ENCODE results near the gene EPYC. TPM values are rescaled to one million over a fixed set of nuclear protein-coding genes. Genes with fewer than 3 reads are reported as not detected.

The EPYC gene
- total RNA-seq, 1 donor from 2014 or later = not detected

GRCh38 chr12:90959032-90959431, 45.7 kb downstream of the EPYC start:
- TF ChIP-seq CTCF (conservative IDR thresholded peaks at IDR 0.05) = peak; percentile 19
- Mint-ChIP-seq H3K27ac (ENCODE audit: unreplicated experiment) (no peak overlapping the region), H3K36me3 (ENCODE audit: low read depth) (no peaks in the 10 kb centered on the region), H3K27me3 (ENCODE audit: low read depth) (no peaks in the 10 kb centered on the region), H3K4me1 (peaks cover 6% of the 10 kb centered on the region), H3K4me3 (no peak overlapping the region), H3K9me3 (no peaks in the 10 kb centered on the region)
- no peak for DNase-seq (ENCODE audit: low read depth, low spot score)

GRCh38 chr12:90958347-90958746, 46.4 kb downstream of the EPYC start:
- no peak for TF ChIP-seq CTCF (conservative IDR thresholded peaks at IDR 0.05)
- no peaks in the 10 kb centered on the region for H3K36me3 Mint-ChIP-seq (ENCODE audit: low read depth)

GRCh38 chr12:90954921-90955320, 49.9 kb downstream of the EPYC start, which contains the start of gene CCER1:
CCER1 (minus strand) TSS chr12:90955176; CDS start chr12:90954742, 434 bp downstream.
- no peak within 1 kb of the TSS for H3K4me3 Mint-ChIP-seq
- H3K9me3 Mint-ChIP-seq = peaks cover 3% of the 10 kb centered on the region
- H3K36me3 Mint-ChIP-seq (ENCODE audit: low read depth) = no peaks in the 10 kb centered on the region
- no peak for DNase-seq (ENCODE audit: low read depth, low spot score)
- H3K27ac Mint-ChIP-seq (ENCODE audit: unreplicated experiment) = no peak within 1 kb of the TSS
- H3K4me1 Mint-ChIP-seq = peaks cover 6% of the 10 kb centered on the region
- no peaks in the 10 kb centered on the region for H3K27me3 Mint-ChIP-seq (ENCODE audit: low read depth)
- no peak for TF ChIP-seq CTCF (conservative IDR thresholded peaks at IDR 0.05)

More at GRCh38 chr12:90958347-90958746, 46.4 kb downstream of the EPYC start:
- Mint-ChIP-seq H3K27ac (ENCODE audit: unreplicated experiment) (no peak overlapping the region), H3K9me3 (no peaks in the 10 kb centered on the region), H3K27me3 (ENCODE audit: low read depth) (no peaks in the 10 kb centered on the region), H3K4me3 (no peak overlapping the region), H3K4me1 (peaks cover 6% of the 10 kb centered on the region)
- no peak for DNase-seq (ENCODE audit: low read depth, low spot score)

- no peak for TF ChIP-seq CTCF (conservative IDR thresholded peaks at IDR 0.05)
- Mint-ChIP-seq H3K36me3 (ENCODE audit: low read depth) (no peaks in the 10 kb centered on the region), H3K4me1 (peaks cover 1% of the 10 kb centered on the region), H3K9me3 (peaks cover 3% of the 10 kb centered on the region), H3K4me3 (no peak overlapping the region), H3K27ac (ENCODE audit: unreplicated experiment) (no peak overlapping the region), H3K27me3 (ENCODE audit: low read depth) (no peaks in the 10 kb centered on the region)
- DNase-seq (ENCODE audit: low read depth, low spot score) = no peak
Measured at GRCh38 chr12:90954428-90954827, 50.3 kb downstream of the EPYC start.

- Mint-ChIP-seq H3K9me3 (peaks cover 3% of the 10 kb centered on the region), H3K27me3 (ENCODE audit: low read depth) (no peaks in the 10 kb centered on the region), H3K4me1 (no peaks in the 10 kb centered on the region), H3K4me3 (no peak overlapping the region), H3K36me3 (ENCODE audit: low read depth) (no peaks in the 10 kb centered on the region), H3K27ac (ENCODE audit: unreplicated experiment) (no peak overlapping the region)
- no peak for DNase-seq (ENCODE audit: low read depth, low spot score)
- TF ChIP-seq CTCF (conservative IDR thresholded peaks at IDR 0.05) = peak; percentile 52
Measured at GRCh38 chr12:90953956-90954421, 50.8 kb downstream of the EPYC start.
